Keratinocyte (primary cell): ENCODE results near the gene CAT.

Experiments
- CTCF ChIP-seq, 3 experiments: IDR thresholded peaks in 1 of 3; conservative IDR thresholded peaks in 1 of 3; optimal IDR thresholded peaks in 1 of 3; 2 replicates in 2 of 3; 3 replicates in 1 of 3; pipeline versions ENCODE3 to v1.5.1; 2011; ENCODE audit warnings: low read length in 3 of 3, mild to moderate bottlenecking in 3 of 3, moderate library complexity in 2 of 3, control low read depth in 1 of 3, inconsistent platforms in 1 of 3; ENCODE audit not compliant: insufficient read depth in 2 of 3; ENCODE audit errors: extremely low read depth in 1 of 3
- EZH2 ChIP-seq: IDR thresholded peaks from one replicate; pipeline ENCODE4 v1.6.1; 2012; ENCODE audit warnings: inconsistent platforms, mild to moderate bottlenecking, low read length, moderate library complexity

- TF ChIP-seq CTCF (optimal IDR thresholded peaks at IDR 0.05 in 1 of 3, IDR thresholded peaks at IDR 0.05 in 1 of 3, conservative IDR thresholded peaks at IDR 0.05 in 1 of 3; ENCODE audit: extremely low read depth in 1 of 3, insufficient read depth in 2 of 3, low read length in 3 of 3), result no peak
- TF ChIP-seq EZH2, result no peak
Measured at GRCh38 chr11:34466802-34467488, 28.2 kb downstream of the CAT start.
